ENCODE measurements around the gene USP21.

The USP21 gene

DNA sequence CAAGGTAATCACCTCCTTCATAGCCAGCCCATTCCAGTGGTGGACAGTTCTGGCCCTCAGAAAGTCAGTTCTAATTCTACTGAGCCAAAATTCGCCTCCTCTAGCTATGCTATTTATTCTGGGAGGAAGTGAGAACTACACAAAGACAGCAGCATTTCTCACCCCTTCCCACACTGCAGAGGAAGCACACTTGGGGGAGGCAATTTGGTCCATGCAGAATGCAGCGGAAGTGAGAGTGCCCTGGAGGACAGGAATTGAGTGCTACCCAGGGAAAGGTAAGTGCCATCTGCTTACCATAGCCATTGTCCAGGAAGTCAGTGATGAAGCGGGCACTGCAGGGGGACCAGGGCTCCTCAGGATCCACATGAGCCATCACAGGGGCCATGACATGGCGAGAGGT lies 35.9 kb downstream of the USP21 start:
- peak; percentile 61 to 64 for DNase-seq

DNA sequence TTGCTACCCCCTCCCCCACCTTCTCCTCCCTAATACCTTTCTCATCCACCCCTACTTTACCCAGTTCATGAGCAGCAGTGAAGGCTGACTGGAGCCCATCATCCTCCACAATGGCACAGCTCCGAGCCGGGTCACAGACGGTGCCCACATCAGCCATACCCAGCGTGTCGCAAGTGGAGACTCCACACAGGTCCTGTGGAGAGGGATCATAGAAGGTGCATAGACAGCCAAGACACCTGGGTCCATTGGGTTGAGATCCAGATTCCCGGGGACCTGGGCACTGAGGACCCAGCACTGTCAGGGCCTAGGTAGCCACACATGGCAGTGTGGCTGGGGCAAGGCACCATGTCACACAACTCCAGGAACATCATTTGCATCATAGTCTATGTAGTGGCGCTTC lies 36.8 kb downstream of the USP21 start:
- DNase-seq = no peak

DNA sequence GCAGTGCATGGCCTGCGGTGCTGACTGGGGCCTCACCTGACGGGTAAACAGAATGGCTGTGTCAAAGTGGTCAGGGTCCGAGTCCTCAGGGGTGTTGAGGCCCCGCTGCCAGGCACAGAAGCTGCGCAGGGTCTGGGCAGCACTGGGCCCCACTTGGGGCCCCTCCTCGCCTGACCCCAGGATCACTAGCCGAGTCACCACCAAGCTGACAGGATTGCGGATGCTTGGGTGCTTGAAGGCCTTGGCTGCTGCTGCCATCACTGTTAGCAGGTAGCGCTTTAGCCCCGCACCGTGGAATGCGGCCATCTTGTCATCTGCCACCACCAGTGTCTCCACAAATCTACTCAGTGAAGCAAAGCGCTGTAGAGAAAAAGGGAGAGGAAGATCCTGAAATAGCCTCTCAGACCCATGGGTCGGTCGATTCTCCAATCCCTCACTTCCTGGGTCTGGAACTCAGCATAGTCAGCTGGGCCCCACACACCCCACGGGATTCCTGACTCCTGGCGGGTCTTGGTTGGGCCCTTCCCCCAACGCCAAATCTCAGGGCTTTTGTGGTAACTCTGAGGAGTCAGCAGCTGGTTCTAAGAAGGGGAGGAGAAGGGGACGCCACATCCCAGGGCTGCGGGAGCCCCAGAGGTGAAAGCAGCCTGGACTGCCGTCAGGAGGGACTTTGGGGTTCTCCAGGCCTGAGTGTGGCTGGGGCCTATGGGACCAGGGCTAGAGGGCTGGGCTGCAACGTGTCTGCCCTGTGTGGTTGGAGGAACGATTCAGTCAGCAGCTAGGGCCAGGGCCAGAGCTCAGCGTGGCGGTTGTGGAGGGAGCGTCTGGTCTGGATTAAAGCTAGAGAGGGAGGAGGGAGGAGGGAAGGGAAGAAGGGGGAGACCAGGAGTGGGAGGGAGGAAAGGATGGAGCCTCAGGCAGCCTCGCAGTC lies 37.5 kb downstream of the USP21 start:
- no peak for DNase-seq

DNA sequence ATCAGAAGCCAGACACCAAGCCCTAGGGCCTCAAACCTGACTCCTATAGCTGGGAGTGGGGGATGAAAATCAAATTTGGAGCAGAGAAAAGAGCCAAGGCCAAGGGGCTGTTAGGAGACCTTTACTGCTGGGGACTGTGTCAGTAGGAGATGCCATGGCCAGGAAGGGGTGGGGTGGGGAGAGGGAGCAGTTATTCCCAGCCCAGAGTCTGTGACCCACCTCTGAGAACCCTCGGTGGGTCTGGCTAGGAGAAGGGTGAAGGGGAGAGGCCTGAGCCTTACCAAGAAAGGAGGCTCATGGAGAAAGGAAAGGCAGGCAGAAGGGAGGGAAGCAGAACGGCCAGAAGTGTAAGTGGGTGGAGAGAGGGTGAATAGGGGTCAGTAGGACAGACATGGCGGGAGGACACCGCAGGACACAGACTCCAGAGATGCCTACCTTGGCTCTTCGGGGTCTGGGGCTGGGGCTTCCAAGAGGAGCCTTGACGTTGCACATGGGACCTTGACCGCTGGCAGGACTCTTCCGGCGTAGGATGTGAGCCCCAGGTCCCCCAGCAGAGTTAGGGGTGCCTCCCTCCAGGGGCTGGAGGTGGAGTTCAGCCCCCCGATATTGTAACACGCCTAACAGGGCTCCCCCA lies 38.4 kb downstream of the USP21 start:
- DNase-seq = no peak

DNA sequence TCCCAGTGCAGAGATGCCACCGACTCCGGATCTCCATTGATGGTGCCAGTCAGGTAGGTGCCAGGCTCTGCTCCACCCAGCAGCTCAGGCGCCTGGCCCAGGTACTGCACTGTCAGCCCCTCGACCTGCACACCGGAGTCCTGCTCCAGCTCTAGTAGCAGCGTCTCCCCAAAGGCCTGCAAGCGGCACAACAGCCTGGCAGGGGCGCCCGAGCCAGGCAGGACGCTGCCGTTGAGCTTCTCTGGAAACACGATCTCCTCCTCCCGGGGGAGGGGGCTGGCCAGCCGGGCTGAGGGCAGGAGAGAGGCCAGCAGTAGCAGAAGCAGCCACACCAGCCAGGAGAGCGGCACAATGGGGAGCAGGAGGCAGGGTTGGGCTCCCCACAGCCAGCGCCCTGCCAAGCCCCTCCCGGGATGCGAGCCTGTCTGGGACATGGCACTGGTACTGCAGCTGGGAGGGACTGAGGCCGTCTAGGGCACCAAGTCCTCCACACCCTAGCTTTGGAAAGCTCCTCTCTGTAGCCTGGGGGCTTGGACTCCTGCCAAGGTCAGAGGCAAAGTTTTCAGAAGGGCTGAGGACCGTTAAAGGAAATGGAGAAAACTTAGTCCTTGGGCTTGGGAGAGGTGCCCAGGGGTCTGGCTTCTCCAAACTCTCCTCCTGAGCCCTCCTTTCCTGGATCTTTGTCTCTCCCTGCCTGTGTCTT lies 39.0 kb downstream of the USP21 start:
- DNase-seq = no peak

DNA sequence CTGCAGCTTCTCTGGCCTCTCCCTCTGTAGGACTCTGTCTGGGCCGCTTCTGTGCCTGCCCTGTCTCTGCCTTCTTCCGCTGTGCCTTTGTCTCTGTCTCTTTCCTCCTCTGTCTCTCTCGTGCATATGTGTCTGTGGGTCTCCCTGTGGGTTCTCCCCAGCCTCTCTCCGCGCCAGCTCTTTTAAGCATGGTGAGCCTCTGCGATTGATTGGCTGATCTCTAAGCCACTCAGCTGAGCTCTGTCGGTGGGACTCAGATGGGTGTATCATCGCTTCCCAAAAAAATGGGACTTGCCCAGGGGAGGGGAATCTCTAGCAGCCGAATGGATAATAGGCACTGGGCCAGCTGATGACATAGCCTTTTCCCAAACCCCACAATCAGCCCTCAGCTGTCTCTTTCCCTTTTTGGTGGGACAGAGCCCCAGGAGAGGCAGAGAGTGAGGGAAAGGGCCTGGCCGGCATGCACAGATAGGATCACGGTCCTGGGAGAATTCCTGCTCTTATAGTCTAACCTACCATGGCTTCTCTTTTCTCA lies 39.7 kb downstream of the USP21 start, which contains the start of gene ADAMTS4:
Gene ADAMTS4 (minus strand): TSS at position 158 of the 535 bp plus-strand sequence. CDS start 427 bp downstream, outside the sequence.
- DNase-seq = no peak

DNA sequence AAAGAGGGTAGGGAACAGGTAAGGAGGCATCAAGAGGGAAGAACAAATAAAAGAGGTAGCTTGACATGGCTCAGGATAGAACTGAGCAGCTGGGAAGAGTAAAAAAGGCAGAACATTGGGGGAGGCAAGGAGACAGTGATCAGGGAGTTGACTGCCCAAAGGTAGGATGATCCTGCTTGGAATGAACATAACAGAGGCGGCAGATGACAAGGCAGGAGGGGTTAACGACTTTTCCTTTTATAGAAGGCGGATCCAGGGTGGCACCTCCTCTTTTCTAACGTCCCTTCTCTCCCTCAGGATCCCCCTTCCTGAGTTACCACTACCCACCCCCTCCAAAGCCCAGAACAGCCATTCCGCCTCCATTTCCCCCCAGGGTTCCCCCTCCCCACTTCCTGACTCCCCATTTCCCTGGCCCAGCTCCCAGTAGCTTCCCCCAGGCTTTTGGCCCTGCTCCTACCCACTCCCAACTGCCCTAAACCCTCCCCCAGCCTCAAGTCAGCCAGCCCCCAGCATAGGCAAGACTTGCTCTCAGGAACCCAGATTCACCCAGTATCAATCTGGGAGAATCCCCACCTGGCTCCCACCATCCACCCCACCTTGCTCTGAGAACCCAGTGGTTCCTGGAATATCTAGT lies 40.3 kb downstream of the USP21 start:
- no peak for DNase-seq

DNA sequence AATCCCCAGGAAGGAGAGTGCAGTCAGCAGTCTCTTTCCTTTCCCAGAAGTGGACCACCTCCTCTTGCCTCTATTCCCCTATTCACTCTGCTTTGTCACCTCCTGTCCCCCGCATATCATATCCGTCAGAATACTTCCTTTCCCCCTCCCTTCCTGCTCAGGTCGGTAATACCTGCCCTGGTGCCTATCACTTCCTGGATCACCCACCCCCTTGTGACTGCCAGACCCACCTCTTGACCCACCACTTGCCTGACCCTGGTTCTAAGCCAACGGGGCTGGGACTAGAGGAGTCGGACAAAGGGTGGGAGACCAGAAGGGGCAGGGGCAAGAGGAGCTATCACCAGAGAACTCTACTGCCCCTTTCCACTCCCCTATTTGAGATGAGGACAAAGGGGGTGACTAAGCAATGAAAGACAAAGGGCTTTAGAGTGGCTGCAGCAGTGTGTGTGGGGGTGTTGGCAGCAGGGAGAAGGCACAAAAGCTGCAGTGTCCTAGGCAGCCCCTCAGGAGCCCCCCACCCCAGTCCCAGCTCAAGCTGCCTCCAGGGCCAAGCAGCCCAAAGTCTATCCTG lies 41.2 kb downstream of the USP21 start:
- DNase-seq = no peak

DNA sequence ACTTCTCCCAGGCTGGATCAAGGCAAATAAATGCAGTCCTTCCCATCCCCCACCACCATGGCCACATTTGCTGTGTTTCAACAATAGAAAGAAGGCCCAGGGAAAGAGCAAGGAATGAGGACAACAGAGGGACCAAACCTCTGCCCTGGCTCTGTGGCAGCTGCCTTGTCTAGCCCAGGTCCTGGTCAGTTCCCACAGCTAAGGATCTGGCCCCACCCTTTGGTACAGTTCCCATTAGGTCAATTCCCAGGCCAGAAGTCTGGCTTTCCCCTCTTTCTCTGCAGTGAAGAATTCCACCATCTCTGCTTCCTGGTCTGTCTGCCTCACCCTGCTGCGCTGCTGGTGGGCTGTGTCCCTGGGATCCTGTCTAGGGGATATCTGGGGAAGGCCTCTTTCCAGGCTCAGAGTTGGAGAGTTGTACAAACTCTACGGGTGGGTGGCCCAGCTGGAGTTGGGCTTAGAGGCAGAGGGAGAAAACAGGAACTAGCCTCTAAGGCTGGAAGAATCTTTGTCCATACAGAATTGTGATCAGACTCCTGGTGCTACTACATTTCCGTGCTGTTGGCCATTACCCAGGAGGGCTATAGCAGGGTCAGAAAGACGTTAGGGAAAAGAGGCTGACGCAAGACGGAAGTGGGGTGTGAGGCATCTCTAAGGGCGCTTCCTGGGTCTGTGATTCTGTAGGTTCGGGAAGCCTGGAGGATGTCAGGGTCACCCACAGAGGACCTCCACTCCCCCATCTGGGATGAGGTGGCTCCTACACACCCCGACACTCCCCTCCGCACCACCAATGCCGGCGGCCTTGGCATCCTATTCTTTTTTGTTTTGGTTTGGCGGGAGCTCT lies 41.9 kb downstream of the USP21 start:
- peak; percentile 47 to 64 for DNase-seq

DNA sequence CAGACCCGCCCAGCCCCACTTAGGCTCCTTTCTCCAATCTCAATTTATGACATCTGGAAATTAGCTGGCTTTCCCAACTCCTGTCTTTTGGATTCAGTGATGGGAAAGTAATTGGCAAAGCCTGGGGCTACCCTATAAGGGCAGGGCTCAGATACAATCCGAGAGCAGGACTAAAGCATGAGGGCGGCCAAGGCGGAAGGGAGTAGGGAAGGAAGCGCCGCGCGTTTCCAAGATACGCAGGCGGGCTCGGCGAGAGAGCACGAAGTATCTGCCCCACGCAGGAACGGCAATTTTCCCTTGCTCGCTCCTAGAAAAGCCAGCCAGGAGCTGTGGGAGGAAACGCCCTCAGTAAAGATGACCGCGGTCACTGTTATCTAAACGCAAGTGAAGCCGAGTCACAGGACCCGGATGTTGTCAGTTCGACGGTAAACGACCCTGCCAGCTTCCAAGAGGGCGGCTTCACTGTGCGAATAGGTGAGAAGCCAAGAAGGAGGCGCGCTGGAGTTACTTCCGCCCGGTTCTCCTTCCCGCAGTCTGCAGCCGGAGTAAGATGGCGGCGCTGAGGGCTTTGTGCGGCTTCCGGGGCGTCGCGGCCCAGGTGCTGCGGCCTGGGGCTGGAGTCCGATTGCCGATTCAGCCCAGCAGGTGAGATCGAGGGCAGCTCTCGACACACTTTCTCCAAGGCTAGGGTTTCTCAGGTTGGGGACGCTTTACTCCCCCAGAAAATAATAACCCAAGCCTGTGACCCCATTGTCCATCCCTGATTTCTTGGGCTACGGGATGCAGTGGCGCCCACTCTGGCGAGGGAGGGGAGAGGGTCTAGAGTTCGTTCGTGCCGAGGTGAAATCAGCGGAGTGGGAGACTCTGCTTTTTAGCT lies 42.8 kb downstream of the USP21 start, which contains the start of gene NDUFS2:
Gene NDUFS2 (plus strand): TSS at position 532 of the 877 bp plus-strand sequence. CDS start 19 bp downstream, at position 551.
- DNase-seq = peak; percentile 97 to 98

DNA sequence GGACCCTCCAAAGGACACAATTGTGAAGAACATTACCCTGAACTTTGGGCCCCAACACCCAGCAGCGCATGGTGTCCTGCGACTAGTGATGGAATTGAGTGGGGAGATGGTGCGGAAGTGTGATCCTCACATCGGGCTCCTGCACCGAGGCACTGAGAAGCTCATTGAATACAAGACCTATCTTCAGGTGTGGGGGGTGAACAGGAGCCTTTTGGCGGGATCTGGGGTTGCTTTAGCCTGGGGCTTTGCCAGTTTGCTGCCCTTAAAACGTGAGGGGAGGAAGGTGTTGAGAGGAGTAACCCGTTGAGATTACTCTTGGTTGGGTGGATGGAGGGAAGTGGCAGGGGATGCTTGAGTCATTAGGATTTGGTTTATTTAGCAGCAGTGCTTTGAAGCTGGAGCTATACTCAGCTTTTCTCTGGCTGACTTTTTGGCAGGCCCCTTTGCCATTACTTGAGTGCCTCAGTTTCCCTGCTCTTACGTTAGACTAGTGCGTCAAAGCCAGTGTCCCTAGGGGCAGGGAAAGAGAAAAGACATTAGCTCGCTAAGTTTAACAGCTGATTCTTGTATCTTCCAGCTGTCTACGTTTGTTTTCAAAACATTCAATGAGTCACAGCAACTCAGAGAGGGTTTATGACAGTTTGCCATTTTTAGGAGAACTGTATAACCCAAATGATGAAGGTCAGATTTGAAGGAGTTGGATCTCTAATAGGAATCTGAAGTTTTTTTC lies 47.3 kb downstream of the USP21 start:
- no peak for DNase-seq

DNA sequence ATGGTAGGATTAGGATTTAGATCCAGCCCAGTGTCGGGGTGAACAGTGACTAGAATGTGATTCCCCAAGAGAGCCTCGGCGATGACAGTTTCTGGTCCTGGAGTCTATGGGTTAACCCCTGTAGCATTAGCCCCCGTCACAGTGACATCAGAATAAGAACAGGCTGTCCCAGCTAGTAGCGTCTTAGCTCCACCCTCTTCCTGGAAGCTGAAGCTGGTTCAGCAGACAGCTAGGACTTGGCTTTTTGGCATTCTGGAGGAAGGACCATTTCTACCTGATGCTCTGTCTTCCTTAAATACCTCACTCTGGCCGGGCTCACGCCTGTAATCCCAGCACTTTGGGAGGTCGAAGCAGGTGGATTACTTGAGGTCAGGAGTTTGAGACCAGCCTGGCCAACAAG lies 47.9 kb downstream of the USP21 start:
- no peak for DNase-seq

DNA sequence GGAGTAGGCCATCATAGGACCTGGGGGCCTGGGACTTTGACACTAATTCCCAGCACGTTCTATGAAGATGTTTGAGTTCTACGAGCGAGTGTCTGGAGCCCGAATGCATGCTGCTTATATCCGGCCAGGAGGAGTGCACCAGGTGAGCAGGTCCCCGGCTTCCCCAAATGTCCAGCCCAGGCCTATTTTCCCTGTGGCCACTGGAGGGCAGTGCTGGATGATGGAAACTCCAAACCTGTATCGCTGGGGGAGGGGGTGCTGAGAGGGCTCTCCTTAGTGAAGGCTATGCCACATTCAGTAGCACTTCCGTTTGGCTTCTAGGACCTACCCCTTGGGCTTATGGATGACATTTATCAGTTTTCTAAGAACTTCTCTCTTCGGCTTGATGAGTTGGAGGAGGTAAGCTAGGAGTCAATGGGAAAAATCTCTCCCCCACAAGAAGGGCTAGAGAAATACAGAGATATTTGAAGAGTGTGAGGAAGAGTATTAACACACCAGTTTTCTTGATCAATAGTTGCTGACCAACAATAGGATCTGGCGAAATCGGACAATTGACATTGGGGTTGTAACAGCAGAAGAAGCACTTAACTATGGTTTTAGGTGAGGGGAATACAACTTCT lies 50.6 kb downstream of the USP21 start:
- peak; percentile 56 to 90 for DNase-seq

DNA sequence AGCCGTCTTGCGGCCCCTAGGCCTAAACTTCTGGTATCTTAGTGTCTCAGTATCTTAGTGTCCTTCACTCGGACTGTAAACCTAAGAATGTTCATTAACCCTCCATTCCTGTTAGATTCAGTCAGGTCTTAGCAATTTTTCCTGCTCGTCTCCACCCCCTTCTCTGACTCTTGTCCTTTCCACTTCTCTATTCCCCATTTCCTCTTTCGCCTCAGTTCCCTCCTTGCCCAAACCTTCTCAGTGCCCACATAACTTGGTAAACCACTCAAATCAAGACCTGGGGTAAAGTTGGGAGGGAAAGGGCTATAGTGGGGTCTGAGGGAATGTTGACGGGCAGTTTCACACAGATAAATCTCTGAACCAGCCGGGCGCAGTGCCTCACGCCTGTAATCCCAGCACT lies 55.1 kb downstream of the USP21 start:
- peak; percentile 68 to 73 for DNase-seq

DNA sequence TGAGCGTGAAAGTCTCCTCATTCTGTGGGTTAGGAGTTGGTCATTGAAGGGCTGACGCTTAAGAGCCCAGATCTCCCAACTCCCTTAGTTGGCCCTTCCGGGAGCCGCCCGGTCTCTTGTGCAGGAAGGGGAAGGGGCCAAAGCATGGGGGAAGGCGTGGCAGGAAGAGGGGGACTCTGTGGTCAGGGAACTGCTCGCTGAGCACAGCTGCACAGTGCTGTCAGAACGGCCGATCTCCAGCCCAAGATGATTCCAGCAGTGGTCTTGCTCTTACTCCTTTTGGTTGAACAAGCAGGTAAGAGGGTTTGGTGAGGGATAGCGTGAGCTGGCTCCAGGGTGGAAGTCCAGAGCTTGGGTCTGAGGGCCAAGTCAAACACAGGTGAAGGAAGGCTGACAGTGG lies 55.8 kb downstream of the USP21 start, which contains the start of gene FCER1G:
Gene FCER1G (plus strand): TSS at position 220 of the 400 bp plus-strand sequence. CDS start 27 bp downstream, at position 247.
- DNase-seq = peak; percentile 80 to 84
